GM21619 (cell line): ENCODE measurements around the gene PANK1.
A peak's percentile ranks its signal among the peaks of the same experiment; 100 is the strongest.
"Not testable (repeated sequence)": the region's sequence is repeated elsewhere in the genome, so short reads cannot be mapped to it uniquely, and the experiment has no call there.

Experiments used
- ATAC-seq: cut with Tn5 transposase; IDR thresholded peaks from one replicate; pipeline ENCODE4 v1.9.1; 2021; ENCODE audit not compliant: unreplicated experiment

PANK1 gene

DNA sequence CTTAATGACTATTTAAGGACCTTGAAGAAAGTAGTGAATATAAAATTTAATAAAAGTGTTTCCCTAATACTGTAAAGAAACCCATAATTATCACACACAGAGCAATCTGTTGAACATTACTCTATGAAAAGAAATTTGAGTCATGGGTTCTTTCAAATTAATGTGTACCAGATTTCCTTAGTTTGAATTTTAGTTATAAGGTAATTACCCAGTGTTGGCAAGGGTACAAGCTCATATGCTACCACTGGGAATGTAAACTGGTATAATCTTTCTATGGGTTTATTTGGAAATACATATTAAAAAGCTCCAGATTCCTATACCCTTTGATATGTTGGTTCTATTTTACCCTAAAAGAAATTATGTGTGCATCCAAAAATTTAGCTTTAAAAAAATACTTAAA, 22.9 kb downstream of the PANK1 start:
- ATAC-seq = no peak

GRCh38 chr10:89621438-89621837, 23.6 kb downstream of the PANK1 start:
- ATAC-seq = no peak

DNA sequence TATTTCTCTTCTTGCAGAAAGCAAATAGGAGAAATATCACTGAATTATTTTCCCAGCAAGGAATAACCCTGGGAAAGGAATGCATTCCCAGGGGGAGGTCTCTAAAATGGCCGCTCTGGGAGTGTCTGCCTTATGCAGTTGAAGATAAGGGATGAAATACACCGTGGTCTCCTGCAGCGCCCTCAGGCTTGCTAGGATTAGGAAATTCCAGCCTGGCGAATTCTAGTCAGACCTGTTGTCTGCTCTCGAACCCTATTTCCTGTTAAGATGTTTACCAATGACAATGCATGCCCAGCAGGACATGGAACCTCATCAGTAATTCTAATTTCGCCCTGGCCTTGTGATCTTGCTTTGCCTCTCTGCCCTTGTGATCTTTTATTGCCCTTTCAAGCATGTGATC, 24.7 kb downstream of the PANK1 start:
- not testable (repeated sequence) for ATAC-seq

- no peak for ATAC-seq
These were observed 29.2 kb downstream of the PANK1 start for GRCh38 chr10:89615824-89616223.

DNA sequence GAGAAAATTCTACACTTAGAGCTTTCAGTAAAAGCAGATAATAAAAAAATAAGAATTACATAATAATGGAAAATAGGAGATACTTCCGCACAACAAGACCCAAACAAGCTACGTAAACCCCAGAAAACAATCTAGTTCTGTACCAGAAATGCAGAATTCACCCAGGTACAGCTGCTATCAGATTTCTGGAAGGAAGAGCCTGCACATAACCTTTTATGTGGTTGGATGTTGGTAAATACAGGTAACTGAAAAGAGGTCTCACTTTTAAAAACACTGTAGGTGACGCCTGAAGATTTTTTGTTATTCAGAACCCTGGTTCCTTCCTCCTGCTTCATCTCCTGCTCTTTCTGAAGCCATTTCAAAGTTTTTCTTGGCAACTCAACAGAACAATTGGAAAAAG, 29.9 kb downstream of the PANK1 start:
- no peak for ATAC-seq

- ATAC-seq = no peak
These were observed 31.5 kb downstream of the PANK1 start for GRCh38 chr10:89613582-89613981.

DNA sequence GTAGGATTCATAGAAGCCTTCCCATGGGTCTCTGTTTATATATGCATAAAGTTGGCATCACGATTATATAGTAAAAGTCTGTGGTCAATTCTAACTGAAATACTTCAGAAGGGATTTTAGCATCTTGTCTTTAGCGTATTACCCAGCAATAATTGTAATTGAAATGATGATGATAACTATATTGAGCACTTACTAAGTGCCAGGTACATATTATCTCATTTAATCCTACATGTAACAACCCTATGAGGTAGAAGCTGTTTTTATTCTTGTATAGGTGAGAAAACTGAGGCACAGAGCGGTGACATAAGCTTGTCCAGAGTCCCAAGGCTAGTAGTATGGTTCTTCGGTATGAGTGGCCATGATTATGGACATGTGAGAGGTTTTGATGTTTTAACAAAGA, 33.8 kb downstream of the PANK1 start:
- no peak for ATAC-seq

- peak; percentile 94 for ATAC-seq
These were observed 35.2 kb downstream of the PANK1 start for GRCh38 chr10:89609833-89610346.

DNA sequence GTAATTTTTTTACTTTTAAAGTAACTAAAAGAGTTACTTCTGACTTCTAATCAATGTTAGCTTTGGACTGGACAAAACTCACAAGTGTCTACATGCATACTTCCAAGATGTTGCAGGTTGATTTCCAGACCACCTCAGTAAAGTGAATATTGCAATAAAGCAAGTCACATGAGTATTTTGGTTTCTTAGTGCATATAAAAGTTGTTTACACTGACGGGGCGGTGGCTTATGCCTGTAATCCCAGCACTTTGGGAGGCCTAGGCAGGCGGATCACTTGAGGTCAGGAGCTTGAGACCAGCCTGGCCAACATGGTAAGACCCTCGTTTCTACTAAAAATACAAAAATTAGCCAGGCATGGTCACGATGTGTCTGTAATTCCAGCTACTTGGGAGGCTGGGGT, 40.8 kb downstream of the PANK1 start:
- ATAC-seq = no peak

DNA sequence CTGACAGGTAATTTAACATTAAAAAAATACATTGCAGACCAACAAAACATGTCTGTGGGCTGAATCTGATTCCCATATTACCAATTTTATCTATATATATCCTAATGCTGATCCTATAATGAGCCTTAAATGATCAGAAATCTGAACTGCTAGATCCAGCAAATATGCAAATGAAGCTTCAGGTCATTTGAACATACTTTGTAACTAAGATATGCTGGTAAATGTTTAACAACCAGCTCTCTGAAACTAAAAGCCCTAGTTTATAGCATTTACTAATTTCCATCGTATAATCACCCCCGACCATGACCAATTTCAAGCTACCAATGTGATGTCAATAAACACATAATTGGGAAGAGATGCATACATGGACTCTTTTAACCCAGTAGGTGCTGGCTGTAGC, 42.1 kb downstream of the PANK1 start:
- no peak for ATAC-seq

- no peak for ATAC-seq
These were observed 43.2 kb downstream of the PANK1 start for GRCh38 chr10:89601728-89602361.

GRCh38 chr10:89600041-89600440, 45.0 kb downstream of the PANK1 start:
- no peak for ATAC-seq

GRCh38 chr10:89593043-89593442, 52.0 kb downstream of the PANK1 start:
- ATAC-seq = no peak

- ATAC-seq = no peak
These were observed 52.5 kb downstream of the PANK1 start for GRCh38 chr10:89592539-89592938.

DNA sequence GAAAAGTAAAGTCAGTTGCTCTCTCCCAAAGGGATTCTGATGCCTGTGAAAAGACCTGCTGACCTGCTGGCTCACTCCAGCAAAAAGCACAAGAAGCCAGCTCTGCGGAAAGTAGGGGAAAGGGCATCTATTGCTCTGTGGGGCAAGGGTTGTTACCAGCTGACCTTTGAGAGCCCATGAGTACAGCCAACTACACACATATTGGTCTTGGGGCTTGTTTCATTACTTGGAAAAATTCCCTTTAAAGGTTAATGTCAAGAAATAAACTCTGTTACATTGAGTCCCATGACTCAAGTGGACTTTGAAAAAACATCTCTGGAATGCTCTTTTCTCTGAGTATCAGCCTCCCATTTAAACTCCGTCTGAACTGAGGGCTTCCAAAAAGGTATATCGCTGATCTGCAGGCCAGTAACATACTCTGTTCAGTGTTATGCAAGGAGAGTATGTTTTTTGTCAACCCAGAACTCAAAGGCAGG, 53.2 kb downstream of the PANK1 start:
- no peak for ATAC-seq

- ATAC-seq = no peak
These were observed 53.8 kb downstream of the PANK1 start for GRCh38 chr10:89591111-89591795.

DNA sequence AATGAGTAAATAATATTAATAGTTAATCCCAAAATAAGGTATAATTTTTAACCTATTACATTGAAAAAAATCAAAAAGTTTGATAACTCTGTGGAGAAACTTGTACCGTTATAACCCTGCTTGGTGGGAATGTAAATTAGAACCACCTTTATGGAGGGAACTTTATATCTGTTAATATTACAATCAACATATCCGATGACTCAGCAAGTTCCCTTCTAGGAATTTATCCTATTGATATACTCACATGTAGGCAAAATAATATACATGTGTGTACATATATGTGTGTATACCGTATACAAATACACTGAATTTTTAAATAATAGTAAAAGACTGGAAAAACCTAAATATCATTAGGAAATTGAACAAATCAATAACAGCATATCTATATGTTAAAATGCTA, 54.7 kb downstream of the PANK1 start:
- ATAC-seq = no peak

GRCh38 chr10:89589101-89589720, 55.8 kb downstream of the PANK1 start:
- ATAC-seq = no peak

GRCh38 chr10:89588671-89589070, 56.4 kb downstream of the PANK1 start:
- ATAC-seq = no peak

GRCh38 chr10:89582022-89582421, 63.0 kb downstream of the PANK1 start:
- no peak for ATAC-seq

GRCh38 chr10:89580243-89580642, 64.8 kb downstream of the PANK1 start:
- ATAC-seq = no peak

DNA sequence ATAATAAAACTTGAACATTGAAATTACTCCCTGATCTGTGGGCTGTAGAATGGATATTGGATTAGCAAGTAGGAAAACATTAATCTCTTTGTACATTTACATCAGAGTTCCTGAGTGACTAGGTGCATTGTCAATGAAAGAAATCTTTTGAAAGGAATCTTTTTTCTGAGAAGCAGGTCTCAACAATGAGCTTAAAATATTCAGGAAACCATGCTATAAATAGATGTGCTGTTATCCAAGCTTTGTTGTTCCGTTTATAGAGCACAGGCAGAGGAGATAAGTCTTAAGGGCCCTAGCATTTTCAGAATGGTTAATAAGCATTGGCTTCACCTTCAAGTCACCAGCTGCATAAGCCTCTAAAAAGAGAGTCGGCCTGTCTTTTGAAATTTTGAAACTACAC, 68.3 kb downstream of the PANK1 start:
- ATAC-seq = no peak
